HG03025 (cell line): ENCODE results near the gene SMYD2.

Experiments
- ATAC-seq: cut with Tn5 transposase; IDR thresholded peaks from one replicate; pipeline ENCODE4 v1.9.1; 2021; ENCODE audit warnings: mild to moderate bottlenecking, moderate library complexity; ENCODE audit not compliant: unreplicated experiment, low FRiP score

The SMYD2 gene

DNA sequence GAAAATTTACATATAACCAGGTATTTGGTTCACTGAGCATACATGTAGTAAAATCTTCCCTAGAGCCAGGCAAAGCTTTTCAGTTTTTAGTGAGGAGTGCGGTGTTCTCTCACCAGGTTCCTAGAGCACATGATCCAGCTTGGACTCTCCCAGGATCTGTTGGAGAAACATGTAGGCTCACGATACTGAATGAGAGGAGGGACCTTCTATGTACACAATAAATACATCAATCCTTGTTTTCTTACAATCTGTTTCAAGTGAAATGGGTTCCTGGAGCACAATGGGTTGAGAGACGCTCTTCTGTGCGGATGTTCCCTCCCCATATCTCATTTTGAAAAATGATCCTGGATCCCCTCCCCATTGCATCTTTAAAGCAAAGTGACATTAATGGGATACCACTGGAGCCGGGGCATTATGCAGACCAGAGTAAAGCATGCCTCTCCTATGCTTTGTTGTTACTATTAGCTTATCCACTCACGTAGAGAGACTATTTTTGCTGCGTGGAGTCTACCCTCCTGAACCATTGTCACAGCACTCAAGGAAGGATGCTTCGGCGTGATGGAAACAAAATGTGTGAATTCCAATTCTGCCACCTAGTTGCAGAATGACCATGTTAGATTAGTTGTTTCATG is 19.3 kb downstream of the SMYD2 start:
- ATAC-seq: no peak

DNA sequence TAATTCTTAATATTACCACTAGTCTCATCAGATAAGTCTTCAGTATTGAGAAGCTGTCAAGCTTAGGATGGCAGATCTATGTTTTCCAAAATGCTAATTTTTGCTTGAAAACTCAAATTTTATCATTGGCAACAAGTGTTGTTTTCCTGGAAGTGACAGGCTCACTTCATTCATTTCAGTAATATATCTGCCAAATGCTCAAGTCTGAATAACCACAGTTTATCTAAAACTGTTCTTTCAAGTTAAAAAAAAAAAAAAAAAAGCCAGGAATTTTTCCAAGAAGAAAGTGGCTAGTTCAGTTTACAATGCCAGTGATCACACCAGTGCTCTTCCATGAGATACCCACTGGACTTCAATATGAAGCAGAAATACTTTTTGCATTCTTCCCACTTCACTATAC is 20.6 kb downstream of the SMYD2 start:
- ATAC-seq: no peak

GRCh38 chr1:214303141-214303930 is 22.4 kb downstream of the SMYD2 start:
- ATAC-seq: no peak

GRCh38 chr1:214305164-214305751 is 24.3 kb downstream of the SMYD2 start:
- ATAC-seq: no peak

GRCh38 chr1:214306269-214306668 is 25.3 kb downstream of the SMYD2 start:
- no peak for ATAC-seq

- ATAC-seq: no peak
These were observed 29.1 kb downstream of the SMYD2 start for GRCh38 chr1:214310010-214310409.

DNA sequence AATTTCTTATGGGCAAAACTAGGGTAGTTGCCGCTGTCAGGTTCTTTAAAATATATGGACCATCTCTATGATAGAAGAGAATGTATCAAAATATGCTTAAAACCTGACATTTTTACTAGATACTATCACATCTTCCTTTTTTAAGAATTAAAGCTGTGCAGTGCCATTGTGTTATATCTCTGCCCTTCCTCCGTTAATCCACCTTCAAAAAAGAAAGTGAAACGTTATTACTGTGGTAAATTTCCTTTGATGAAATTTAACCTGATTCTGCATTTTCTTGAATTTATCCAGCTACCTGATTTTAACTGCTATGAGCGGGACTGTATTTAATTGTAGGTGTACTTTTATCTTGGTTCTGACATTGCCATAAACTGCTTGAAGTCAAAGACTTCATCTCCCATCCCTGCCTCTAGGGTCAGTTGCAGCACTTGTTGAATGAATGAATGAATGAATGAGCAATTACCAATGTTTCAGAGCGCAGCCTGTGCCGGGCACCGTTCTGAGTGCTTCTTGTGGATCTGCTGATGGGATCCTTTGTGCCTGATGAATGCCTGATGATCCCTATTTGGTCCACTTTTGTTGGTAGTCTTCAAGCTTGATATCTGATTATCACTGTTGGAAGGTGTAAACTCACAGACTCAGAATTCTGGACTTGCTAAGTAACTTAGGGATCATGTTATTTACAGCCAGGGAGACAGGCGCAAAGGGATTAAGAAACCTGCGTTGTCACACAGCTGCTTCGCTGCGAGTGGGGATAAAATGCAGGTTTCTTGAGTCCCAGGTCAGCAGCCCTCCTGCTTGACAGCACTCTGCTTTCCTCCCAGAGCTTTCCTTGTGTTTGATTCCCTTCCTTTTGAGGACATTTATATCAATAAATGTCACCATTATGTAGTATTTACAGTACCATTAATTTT is 30.1 kb downstream of the SMYD2 start:
- no peak for ATAC-seq

GRCh38 chr1:214312530-214313051 is 31.6 kb downstream of the SMYD2 start:
- ATAC-seq: no peak

GRCh38 chr1:214314178-214314843 is 33.4 kb downstream of the SMYD2 start:
- no peak for ATAC-seq

GRCh38 chr1:214316593-214316992 is 35.6 kb downstream of the SMYD2 start:
- no peak for ATAC-seq

DNA sequence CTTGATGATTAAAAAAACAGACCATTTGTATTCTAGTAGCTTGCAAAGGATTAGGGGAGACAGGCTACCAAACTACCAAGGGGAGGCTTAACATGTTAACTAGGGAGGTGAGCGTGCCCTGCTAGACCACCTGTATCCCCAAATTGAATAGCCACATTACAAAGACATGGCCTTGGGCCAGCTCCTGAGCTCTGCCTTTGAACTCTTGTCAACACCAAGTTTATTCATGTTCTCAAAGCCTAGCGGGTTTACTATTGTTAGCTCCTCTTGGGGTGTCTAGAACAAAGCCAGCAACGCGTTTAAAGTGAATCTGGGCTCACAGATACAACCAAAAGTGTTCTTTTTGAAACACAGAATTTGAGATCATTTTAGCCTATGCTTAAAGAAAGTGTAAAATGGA is 36.3 kb downstream of the SMYD2 start:
- no peak for ATAC-seq

GRCh38 chr1:214317734-214318133 is 36.8 kb downstream of the SMYD2 start:
- ATAC-seq: no peak

GRCh38 chr1:214318356-214318755 is 37.4 kb downstream of the SMYD2 start:
- ATAC-seq: no peak

GRCh38 chr1:214318956-214319736 is 38.2 kb downstream of the SMYD2 start:
- ATAC-seq: no peak

- no peak for ATAC-seq
These were observed 39.0 kb downstream of the SMYD2 start for GRCh38 chr1:214319938-214320337.

GRCh38 chr1:214321705-214322453 is 40.9 kb downstream of the SMYD2 start:
- ATAC-seq: peak; percentile 68

DNA sequence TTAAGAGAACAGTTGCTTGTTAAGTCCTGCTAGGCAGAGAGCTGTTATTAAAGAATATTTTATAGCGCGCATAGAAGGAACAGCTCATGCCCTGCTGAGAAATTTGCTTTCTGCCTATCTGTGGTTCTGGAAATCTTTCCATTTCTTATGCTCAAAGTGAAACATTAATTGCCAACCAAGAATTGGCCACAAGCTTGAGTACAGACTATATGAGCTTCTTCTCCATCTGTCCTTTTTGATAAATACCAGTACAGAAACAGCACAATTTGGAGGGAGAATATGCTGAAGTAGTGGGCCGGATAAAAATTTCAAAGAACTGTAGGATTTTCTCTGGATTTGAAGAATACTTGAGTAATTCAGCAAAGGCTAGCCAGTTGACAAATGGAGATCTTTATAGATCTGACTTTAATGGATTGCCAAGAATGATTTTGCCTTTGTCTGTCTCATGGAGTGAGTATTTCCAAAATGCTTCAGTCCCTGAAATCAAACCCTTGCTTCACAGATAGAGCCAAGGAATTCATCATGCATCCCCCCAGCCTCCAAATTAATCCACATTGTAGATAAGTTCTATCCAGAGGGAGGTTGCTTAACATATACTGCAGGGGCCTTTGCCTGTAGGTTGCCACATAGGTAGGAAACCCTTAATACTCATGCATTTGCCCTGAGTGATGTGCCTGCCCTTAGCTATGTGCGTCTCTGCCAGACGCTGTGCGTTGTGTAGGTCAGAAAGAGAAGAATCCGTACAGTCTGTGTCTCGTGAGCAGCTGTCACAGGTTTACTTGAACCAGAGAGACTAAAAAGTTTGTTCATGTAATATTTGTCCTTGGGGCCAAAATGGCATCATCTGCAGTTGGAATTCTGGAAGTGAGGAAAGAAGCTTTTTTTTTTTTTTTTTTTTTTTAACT is 44.2 kb downstream of the SMYD2 start:
- ATAC-seq: no peak

- ATAC-seq: no peak
These were observed 45.4 kb downstream of the SMYD2 start for GRCh38 chr1:214326406-214326805.
